ENCODE measurements around the gene WFIKKN2. TPM values are rescaled to one million over a fixed set of nuclear protein-coding genes. Genes with fewer than 3 reads are reported as not detected.

The WFIKKN2 gene, protein sequence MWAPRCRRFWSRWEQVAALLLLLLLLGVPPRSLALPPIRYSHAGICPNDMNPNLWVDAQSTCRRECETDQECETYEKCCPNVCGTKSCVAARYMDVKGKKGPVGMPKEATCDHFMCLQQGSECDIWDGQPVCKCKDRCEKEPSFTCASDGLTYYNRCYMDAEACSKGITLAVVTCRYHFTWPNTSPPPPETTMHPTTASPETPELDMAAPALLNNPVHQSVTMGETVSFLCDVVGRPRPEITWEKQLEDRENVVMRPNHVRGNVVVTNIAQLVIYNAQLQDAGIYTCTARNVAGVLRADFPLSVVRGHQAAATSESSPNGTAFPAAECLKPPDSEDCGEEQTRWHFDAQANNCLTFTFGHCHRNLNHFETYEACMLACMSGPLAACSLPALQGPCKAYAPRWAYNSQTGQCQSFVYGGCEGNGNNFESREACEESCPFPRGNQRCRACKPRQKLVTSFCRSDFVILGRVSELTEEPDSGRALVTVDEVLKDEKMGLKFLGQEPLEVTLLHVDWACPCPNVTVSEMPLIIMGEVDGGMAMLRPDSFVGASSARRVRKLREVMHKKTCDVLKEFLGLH
- total RNA-seq (2016; rRNA removed; fragmentation: Illumina TruSeq; extraction: Trizol): not detected in 2 replicates
- total RNA-seq (2016; cell fraction: cytosol; rRNA removed; fragmentation: Illumina TruSeq; extraction: Trizol; ENCODE audit: low read depth): not detected in 2 replicates
- 0.02 TPM in 1 of 2 replicates, not detected in the other for total RNA-seq (2016; cell fraction: insoluble cytoplasmic fraction; rRNA removed; fragmentation: Illumina TruSeq; extraction: Trizol)
- total RNA-seq (2016; cell fraction: membrane; rRNA removed; fragmentation: Illumina TruSeq; extraction: Trizol): not detected in 2 replicates
- not detected in 2 replicates for total RNA-seq (2016; cell fraction: nucleus; rRNA removed; fragmentation: Illumina TruSeq; extraction: Trizol)
- polyA plus RNA-seq (2011; rRNA removed): not detected in 2 replicates
- 0.01 TPM in 2 replicates for polyA plus RNA-seq (2011; cell fraction: cytosol; rRNA removed)
- polyA plus RNA-seq (2011; cell fraction: nucleus; rRNA removed): 0.06 TPM in 1 of 2 replicates, not detected in the other
- not detected in 2 replicates for polyA plus RNA-seq (2012)
- polyA plus RNA-seq (2016; cell fraction: cytosol; fragmentation: Illumina TruSeq; extraction: Trizol; ENCODE audit: low read depth): not detected in 2 replicates
- not detected in 2 replicates for polyA plus RNA-seq (2016; cell fraction: insoluble cytoplasmic fraction; fragmentation: Illumina TruSeq; extraction: Trizol; ENCODE audit: low read depth)
- not detected in 2 replicates for polyA plus RNA-seq (2016; cell fraction: membrane; fragmentation: Illumina TruSeq; extraction: Trizol; ENCODE audit: low read depth)
- polyA plus RNA-seq (2016; cell fraction: nucleus; fragmentation: Illumina TruSeq; extraction: Trizol; ENCODE audit: insufficient read depth, low read depth): 0.12 TPM in 1 of 2 replicates, not detected in the other
- polyA minus RNA-seq (2011; rRNA and poly(A)+ RNA removed; ENCODE audit: low replicate concordance): not detected in 2 replicates
- not detected in 2 replicates for polyA minus RNA-seq (2011; cell fraction: cytosol; rRNA and poly(A)+ RNA removed)
- not detected in 2 replicates for polyA minus RNA-seq (2011; cell fraction: nucleus; rRNA and poly(A)+ RNA removed)
- not detected for Bru-seq, nascent RNA
- BruChase-seq, experiment 1, labeled RNA remaining after a 6-hour chase: not detected
- not detected for BruChase-seq, experiment 2, labeled RNA remaining after a 2-hour chase
- long read RNA-seq, experiment 1: 0 reads
- long read RNA-seq, experiment 2: 0 reads

DNA sequence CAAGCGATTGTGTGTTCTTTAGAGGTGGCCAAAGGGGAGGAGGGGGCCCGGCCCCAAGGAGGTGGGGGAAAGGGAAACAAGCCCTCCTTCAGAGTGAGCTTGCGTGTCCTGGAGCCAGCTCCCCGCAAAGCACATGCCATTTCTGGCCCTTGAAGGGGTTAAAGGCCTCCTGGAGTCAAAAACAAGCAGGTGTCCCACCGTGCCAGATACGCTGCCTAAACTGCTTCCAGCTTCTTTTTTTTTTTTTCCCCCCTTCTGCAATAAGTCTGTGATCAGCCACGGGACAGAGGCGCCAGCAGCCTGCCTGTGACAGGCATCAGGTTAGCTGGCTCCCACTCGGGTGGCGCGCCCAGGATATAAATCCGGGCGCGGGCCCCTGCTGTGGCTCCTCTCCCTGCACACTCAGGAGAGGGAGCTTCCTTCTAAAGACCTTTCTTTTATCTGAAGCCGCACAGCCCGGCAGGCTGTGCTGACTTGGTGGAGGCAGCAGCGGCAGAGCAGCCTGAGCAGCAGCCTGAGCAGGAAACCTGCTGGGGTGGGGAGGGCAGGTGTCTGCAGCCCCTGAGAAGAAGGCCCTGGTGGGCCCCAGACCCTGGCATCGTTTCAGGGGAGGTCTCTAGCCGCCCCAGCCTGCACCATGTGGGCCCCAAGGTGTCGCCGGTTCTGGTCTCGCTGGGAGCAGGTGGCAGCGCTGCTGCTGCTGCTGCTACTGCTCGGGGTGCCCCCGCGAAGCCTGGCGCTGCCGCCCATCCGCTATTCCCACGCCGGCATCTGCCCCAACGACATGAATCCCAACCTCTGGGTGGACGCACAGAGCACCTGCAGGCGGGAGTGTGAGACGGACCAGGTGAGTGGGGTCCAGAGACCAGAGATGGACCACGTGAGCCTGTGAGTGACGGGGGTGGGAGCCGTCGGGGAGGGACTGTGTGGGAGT lies at the start of gene WFIKKN2:
Gene WFIKKN2 (plus strand): TSS at position 286 of the 934 bp plus-strand sequence. CDS start 352 bp downstream, at position 638.
- no peak within 1 kb of the TSS for H3K9ac ChIP-seq (ENCODE audit: insufficient read depth, low read depth, low read length)
- POLR2A ChIA-PET: no interaction called here
- no peak within 1 kb of the TSS for H3K4me2 ChIP-seq (ENCODE audit: low read depth, low read length)
- CTCF ChIA-PET (ENCODE audit: low intra/inter-chr PET ratio, low total read pairs): no interaction called here
- in situ Hi-C loops (cut with HindIII; ENCODE audit: extremely low pct_ligation_motif_present, low pct_unique_long_range_greater_than_20kb): no loop called here
- peaks cover 45% of the 10 kb centered on the region for H3K4me1 ChIP-seq (ENCODE audit: insufficient read depth, low read length)
- no peak within 1 kb of the TSS for H2AFZ ChIP-seq (ENCODE audit: low read length)
- DNase-seq (ENCODE audit: low spot score) (no peak), ATAC-seq (peak; percentile 18), FAIRE-seq (no peak)
- peaks cover 26 to 92% of the 10 kb centered on the region in 2 experiments for H3K27me3 ChIP-seq (ENCODE audit: control insufficient read depth in 1 of 2, insufficient read depth in 2 of 2, low read length in 2 of 2)
- no peak within 1 kb of the TSS for H3K27ac ChIP-seq (ENCODE audit: extremely low read length, insufficient read depth, low read length)
- no TSS peak for BruUV-seq (replicated peaks)
- intact Hi-C loops (cut with micrococcal nuclease; ENCODE audit: unreplicated experiment): no loop called here
- no peaks in the 10 kb centered on the region for H3K36me3 ChIP-seq (replicated peaks in 1 of 2; ENCODE audit: control insufficient read depth in 1 of 2, insufficient read depth in 2 of 2, low read length in 2 of 2)
- no peak within 1 kb of the TSS; a peak in 1 of 6 replicates for H3K4me3 ChIP-seq (replicated peaks in 1 of 3; ENCODE audit: insufficient read depth in 1 of 3, low read depth in 2 of 3, low read length in 3 of 3)
- no peaks in the 10 kb centered on the region for H3K79me2 ChIP-seq (ENCODE audit: insufficient read depth, low read length)
- H3K9me3 ChIP-seq (ENCODE audit: low read length): no peaks in the 10 kb centered on the region
- H4K20me1 ChIP-seq (ENCODE audit: insufficient read depth, low read length): no peaks in the 10 kb centered on the region
- WGBS (ENCODE audit: low lambda C conversion rate): 48% methylated on average over 35 of the region's 39 CpGs
- TF ChIP-seq ZNF720 (CRISPR knock-in tag; IDR thresholded peaks at IDR 0.05) (no peak), IKZF5 (CRISPR knock-in tag; IDR thresholded peaks at IDR 0.05) (no peak), ZBTB8A (CRISPR knock-in tag; IDR thresholded peaks at IDR 0.05; ENCODE audit: borderline replicate concordance, low read depth) (no peak), ATM (IDR thresholded peaks at IDR 0.05; ENCODE audit: borderline replicate concordance) (no peak), ZFP62 (CRISPR knock-in tag; IDR thresholded peaks at IDR 0.05) (no peak), CEBPZ (IDR thresholded peaks at IDR 0.05; ENCODE audit: low read length) (no peak), KLF13 (CRISPR knock-in tag; IDR thresholded peaks at IDR 0.05) (no peak), RARA (CRISPR knock-in tag; IDR thresholded peaks at IDR 0.05) (no peak), RCOR2 (CRISPR knock-in tag; IDR thresholded peaks at IDR 0.05) (no peak), ERF (CRISPR knock-in tag; IDR thresholded peaks at IDR 0.05) (no peak), ZNF891 (CRISPR knock-in tag; IDR thresholded peaks at IDR 0.05) (no peak), NR2F2 (IDR thresholded peaks at IDR 0.05; ENCODE audit: borderline replicate concordance, low read depth) (no peak), ZNF749 (CRISPR knock-in tag; IDR thresholded peaks at IDR 0.05; ENCODE audit: borderline replicate concordance) (no peak), ZSCAN12 (CRISPR knock-in tag; IDR thresholded peaks at IDR 0.05) (no peak)
